Measurements from ENCODE around the gene GSK3B.

The GSK3B gene

DNA sequence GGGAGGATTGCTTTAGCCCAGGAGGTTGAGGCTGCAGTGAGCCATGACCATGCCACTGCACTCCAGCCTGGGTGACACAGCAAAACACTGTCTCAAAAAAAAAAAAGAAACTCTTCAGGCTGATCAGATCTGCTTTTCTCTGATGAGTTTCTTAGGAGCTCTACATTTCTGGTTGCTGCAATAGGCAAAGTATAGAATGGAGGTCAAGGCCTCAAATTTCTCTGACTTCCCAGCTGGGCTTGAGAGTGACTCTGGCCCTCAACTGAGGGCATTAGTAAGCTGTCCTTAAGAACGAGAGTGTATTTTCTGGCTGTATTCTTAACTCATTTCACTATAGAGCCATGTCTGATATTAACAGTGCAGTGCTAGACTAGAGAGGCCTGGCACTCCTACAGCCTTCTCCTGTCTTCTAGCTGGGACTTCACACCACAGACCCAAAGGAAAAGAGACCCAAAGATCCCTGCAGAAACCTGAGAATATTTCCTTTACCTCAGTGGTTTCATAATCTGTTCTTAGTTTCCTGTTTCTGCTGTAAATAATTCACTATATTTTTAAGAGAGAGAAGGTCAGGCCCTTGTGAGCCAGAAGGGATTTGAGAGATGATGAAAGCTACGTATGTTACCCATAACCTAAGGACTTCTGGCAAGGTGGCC lies 314.4 kb downstream of the GSK3B start:
- DNase-seq (ENCODE audit: low read depth) = no peak

DNA sequence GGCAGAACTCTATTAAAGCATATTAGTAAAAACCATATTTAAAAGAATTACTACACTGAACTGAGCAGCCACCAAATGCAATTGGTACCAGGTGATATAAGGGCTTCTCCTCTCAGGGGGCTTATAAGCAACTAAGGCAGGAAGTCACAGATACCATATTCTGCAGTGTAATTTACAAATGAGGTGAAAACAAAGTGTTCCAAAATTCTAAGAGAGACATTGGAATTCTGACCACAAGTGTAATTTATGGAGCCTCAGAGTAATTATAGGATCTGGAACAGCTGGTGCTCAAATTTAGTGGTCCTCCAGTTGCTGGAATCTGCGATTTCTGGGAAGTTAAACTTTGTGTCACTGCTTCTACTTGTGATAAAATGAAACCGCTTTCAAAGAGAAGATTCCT lies 315.4 kb downstream of the GSK3B start:
- no peak for DNase-seq (ENCODE audit: low read depth)

DNA sequence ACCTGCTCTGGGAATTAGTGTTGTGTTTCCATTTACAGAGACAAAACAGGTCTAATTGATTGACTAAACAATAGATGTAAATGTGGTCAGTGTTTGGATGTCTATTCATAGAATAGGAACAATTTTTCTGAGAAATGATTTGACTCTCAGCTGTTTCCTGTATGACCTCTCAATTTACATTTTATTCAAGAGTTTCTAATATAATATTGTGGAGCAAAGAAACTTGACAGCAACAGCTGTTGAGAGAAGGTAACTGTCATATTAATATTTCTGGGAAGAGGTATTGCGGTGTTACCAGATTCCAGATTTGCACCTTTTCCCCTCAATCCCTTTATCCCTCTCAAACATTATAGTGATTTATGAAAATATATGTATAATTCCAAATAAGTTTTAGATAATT lies 316.1 kb downstream of the GSK3B start:
- DNase-seq (ENCODE audit: low read depth) = no peak

DNA sequence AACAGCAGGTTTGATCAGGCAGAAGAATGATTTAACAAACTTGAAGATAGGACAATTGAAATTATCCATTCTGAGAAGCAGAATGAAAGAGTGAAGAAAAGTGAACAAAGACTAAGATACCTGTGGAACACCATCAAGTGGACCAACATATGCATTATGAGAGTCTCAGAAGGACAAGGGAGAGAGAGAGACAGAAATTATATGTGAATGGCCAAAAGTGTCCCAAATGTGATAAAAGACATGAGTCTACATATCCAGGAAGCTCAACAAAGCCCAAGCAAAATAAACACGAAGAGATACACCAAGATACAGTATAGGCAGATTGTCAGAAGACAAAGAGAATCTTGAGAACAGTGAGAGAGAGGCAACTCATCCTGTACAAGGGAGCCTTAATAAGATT lies 317.9 kb downstream of the GSK3B start:
- no peak for DNase-seq (ENCODE audit: low read depth)

DNA sequence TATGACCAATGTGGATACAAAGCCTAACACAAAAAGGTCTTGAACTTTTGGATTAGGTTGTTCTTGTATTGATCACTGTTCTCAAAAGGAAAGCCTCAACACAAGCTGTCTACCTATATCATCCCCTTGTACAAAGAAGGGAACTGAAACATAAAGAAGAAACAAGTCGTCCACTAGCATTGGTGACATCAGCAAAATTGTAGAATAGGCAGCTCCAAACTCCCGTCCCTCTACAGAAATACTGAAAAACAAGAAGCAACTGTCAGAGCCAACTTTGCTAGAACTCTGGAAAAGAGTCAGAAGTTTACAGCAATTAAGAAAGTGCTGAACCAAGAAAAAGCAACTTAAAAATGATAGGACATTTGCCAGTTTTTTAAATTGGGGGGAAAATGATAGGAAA lies 319.8 kb downstream of the GSK3B start:
- DNase-seq (ENCODE audit: low read depth) = no peak

Measured in fibroblast of gingiva (primary cell).